SU-DHL-6 (cell line): ENCODE measurements around the gene PALMD.

Experiments
- EZH2phosphoT487 ChIP-seq: fragments of 200-600 bp; sonication (generic), shearing (Covaris generic); conservative IDR thresholded peaks from 2 replicates; pipeline ENCODE4 v1.6.1; 2018; ENCODE audit warnings: mild to moderate bottlenecking, antibody characterized with exemption, low read length, moderate library complexity, mixed read lengths
- TF ChIP-seq, protein P1 (sequence below): fragments of 200-600 bp; sonication (generic); IDR thresholded peaks from one replicate; pipeline ENCODE4 v1.5.1; 2017; ENCODE audit warnings: antibody characterized with exemption, mild to moderate bottlenecking, low read length, moderate library complexity; ENCODE audit not compliant: insufficient read depth, poor library complexity, severe bottlenecking

DNA sequence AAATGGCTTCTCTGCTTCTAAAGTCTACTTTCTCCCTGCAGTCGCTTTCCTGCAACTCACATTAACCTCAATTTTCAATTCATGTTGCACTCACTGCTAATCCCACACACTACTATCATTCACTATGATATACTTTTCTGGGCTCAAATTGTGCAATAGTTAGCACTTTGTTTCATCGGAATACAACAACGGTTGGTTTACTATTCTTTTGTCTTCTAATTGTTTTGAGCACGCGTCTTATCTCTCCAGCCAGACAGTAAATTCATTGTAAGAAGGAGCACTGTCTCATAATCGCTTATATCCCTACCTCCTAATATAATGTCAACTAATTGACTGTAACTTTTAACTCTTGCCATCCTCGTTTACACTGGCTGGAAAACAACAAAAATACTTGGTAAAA is 3.9 kb upstream of the PALMD start:
- TF ChIP-seq, protein P1, sequence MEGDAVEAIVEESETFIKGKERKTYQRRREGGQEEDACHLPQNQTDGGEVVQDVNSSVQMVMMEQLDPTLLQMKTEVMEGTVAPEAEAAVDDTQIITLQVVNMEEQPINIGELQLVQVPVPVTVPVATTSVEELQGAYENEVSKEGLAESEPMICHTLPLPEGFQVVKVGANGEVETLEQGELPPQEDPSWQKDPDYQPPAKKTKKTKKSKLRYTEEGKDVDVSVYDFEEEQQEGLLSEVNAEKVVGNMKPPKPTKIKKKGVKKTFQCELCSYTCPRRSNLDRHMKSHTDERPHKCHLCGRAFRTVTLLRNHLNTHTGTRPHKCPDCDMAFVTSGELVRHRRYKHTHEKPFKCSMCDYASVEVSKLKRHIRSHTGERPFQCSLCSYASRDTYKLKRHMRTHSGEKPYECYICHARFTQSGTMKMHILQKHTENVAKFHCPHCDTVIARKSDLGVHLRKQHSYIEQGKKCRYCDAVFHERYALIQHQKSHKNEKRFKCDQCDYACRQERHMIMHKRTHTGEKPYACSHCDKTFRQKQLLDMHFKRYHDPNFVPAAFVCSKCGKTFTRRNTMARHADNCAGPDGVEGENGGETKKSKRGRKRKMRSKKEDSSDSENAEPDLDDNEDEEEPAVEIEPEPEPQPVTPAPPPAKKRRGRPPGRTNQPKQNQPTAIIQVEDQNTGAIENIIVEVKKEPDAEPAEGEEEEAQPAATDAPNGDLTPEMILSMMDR, result no peak
- TF ChIP-seq EZH2phosphoT487, result no peak
